Body of pancreas (tissue), 4 donors: ENCODE data around the gene PTPN9. TPM values are rescaled to one million over a fixed set of nuclear protein-coding genes. Genes with fewer than 3 reads are reported as not detected.
"Not testable (repeated sequence)": the region's sequence is repeated elsewhere in the genome, so short reads cannot be mapped to it uniquely, and the experiment has no call there.

Experiments
- ATAC-seq: fragments of 150-250 bp; one replicate; pipeline ENCODE4 v1.9.1; 2016
- DNase-seq, 4 donors: peaks; one replicate each; pipeline ENCODE4 v3.0.0-alpha.2; 2019
- H3K27ac ChIP-seq, 4 donors: fragments of 200-600 bp; sonication (generic); 1 replicate in 3 of 4; 2 replicates in 1 of 4; pipeline versions ENCODE4 v1.5.1 to v1.6.1; 2016 to 2019; ENCODE audit warnings: mild to moderate bottlenecking in 1 of 4, mixed read lengths in 1 of 4, moderate library complexity in 1 of 4
- H3K27me3 ChIP-seq, 2 donors: fragments of 200-600 bp; sonication (generic); one replicate each; pipeline ENCODE4 v1.6.0; 2016; ENCODE audit warnings: mild to moderate bottlenecking in 1 of 2
- H3K36me3 ChIP-seq, 2 donors: fragments of 200-600 bp; sonication (generic); replicated peaks in 1 of 2; 2 replicates each; pipeline ENCODE4 v1.5.1; 2016; ENCODE audit warnings: low read depth in 2 of 2; ENCODE audit not compliant: insufficient read depth in 1 of 2
- H3K4me1 ChIP-seq: fragments of 200-600 bp; sonication (generic); one replicate; pipeline ENCODE4 v1.6.0; 2016
- H3K4me3 ChIP-seq, 2 donors: fragments of 200-600 bp; sonication (generic); 1 replicate in 1 of 2; 2 replicates in 1 of 2; pipeline ENCODE4 v1.5.1; 2016 to 2019
- H3K9me3 ChIP-seq, 3 donors: fragments of 200-600 bp; sonication (generic); 1 replicate in 2 of 3; 2 replicates in 1 of 3; pipeline ENCODE4 v1.5.1; 2016
- POLR2A ChIP-seq, 3 donors: fragments of 450-650 bp; IDR thresholded peaks; one replicate each; pipeline ENCODE4 v1.6.1; 2016; ENCODE audit warnings: antibody characterized with exemption in 3 of 3, mild to moderate bottlenecking in 2 of 3
- WGBS, 2 donors: methylation state at CpG; one replicate each; pipeline ENCODE4 v1.1.5; 2017; 5-methylcytosine and 5-hydroxymethylcytosine counted together
- intact Hi-C: fragments of 100-400 bp; cut with DNase I; formaldehyde crosslinking; loops from one replicate; pipeline ENCODE4 v1.15.1; 2023
- total RNA-seq, 2 donors: library from RNA; depleted of rRNA; stranded (reverse); fragments of >200 nt; gene quantifications; one replicate each; pipeline ENCODE4 v1.1.0, GENCODE V29; 2016
- TF ChIP-seq, protein P1 (sequence below), 7 experiments: fragments of 450-650 bp in 4 of 7; fragments of 200-600 bp in 3 of 7; sonication (generic) in 3 of 7; IDR thresholded peaks; one replicate each; pipeline ENCODE4 v1.5.1; 2016 to 2019; ENCODE audit warnings: antibody characterized with exemption in 7 of 7

Gene PTPN9
- total RNA-seq, 2 donors from 2014 or later, result 7.3 to 9.9 TPM

DNA sequence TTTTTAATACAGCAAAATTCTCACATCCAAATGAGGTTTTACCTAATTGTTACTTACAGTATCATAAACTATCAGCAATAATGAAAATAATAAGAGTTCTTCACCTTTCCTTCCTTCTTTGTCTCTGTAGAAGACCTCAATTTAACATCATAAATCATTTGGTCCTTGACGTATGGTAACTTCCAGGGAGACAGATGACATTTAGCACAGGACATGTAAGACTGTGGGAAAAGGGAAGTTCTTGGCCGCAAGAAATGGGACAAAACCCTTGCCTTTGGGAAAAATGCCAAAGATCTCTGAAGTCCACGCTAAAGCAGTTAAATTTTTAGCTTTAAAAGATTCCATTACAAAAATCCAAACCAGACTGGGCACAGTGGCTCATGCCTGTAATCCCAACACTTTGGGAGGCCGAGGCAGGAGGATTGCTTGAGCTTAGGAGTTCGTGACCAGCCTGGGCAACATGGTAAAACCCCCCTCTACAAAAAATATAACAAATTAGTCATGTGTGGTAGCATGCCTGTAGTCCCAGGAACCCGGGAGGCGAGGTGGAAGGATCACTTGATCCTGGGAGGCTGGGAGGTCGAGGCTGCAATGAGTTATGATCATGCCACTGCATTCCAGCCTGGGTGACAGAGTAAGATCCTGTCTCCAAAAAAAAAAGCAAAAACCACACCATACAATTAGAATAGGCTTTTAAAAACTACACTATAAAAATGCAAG is 8.8 kb downstream of the PTPN9 start:
- DNase-seq, result no peak
- no peak overlapping the region for H3K27ac ChIP-seq
- no peak for ATAC-seq

DNA sequence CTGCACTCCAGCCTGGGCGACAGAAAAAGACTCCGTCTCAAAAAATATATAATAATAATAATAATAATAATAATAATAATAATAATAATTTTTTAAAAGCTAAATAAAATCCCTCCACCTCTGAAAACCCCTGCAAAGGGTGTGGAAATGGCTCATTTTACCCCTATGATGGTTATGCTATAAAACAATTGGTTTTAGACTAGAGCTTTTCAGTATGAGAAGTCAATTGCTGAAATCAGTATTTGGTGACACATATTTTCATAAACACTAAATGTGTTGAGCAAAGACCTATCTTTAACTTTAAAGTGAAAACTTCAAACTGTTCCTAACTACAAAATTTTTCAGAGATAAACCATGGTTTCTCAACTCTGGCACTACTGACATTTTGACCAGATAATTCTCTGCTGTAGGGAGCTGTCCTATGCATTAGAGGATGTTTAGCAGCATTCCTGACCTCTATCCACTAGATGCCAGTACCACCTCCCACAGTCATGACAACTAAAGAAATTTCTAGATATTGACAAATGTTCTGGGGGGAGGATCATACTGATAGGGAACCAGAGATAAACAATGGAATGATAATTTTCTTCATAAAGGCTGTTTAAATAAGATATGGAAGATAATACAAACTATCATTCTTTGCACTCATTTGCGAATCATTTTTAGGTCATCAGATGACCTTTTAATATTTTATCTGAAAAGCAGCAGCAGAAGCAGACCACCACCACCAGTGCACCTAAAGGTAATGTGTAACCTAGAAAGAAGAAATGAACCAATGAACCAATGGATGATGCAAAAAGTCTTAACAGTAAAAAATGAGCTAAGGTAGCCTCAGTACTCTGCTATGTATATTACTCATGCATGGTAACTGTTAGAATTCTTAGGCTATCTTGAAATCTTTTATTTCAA is 13.8 kb downstream of the PTPN9 start:
- WGBS, 2 donors, result 83 to 88% methylated on average over 3 of the region's 3 CpGs
- intact Hi-C loops, result no loop called here

More for the DNA sequence above, 8.8 kb downstream of the PTPN9 start:
- intact Hi-C loops, result no loop called here
- WGBS, 2 donors, result 75 to 76% methylated on average over 8 of the region's 8 CpGs
- Histone ChIP-seq H3K4me3 (no peak overlapping the region), H3K9me3 (no peaks in the 10 kb centered on the region), H3K27me3 (no peaks in the 10 kb centered on the region), H3K36me3 (no peaks in the 10 kb centered on the region), H3K4me1 (peaks cover 10% of the 10 kb centered on the region)
- TF ChIP-seq, protein P1, sequence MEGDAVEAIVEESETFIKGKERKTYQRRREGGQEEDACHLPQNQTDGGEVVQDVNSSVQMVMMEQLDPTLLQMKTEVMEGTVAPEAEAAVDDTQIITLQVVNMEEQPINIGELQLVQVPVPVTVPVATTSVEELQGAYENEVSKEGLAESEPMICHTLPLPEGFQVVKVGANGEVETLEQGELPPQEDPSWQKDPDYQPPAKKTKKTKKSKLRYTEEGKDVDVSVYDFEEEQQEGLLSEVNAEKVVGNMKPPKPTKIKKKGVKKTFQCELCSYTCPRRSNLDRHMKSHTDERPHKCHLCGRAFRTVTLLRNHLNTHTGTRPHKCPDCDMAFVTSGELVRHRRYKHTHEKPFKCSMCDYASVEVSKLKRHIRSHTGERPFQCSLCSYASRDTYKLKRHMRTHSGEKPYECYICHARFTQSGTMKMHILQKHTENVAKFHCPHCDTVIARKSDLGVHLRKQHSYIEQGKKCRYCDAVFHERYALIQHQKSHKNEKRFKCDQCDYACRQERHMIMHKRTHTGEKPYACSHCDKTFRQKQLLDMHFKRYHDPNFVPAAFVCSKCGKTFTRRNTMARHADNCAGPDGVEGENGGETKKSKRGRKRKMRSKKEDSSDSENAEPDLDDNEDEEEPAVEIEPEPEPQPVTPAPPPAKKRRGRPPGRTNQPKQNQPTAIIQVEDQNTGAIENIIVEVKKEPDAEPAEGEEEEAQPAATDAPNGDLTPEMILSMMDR (IDR thresholded peaks at IDR 0.05), result no peak
- no peak for TF ChIP-seq POLR2A (IDR thresholded peaks at IDR 0.05)

DNA sequence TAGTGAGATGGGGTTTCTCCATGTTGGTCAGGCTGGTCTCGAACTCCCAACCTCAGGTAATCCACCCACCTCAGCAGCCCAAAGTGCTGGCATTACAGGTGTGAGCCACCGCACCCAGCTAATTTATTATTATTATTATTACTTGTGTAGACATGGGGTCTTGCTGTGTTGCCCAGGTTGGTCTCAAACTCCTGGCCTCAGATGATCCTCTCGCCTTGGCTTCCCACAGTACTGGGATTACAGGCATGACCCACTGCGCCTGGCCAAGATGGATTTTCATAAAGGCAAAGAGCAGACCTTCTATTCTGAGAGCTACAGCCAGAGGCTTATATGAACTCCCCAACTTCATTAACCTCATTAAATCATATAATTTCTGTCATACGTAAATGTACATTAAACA is 17.2 kb downstream of the PTPN9 start:
- ATAC-seq, result no peak
- H3K27me3 ChIP-seq, result no peaks in the 10 kb centered on the region
- 95 to 98% methylated on average over 5 of the region's 5 CpGs for WGBS, 2 donors
- TF ChIP-seq, protein P1 (IDR thresholded peaks at IDR 0.05), result no peak
- no peak for TF ChIP-seq POLR2A (IDR thresholded peaks at IDR 0.05)
- no peaks in the 10 kb centered on the region for H3K36me3 ChIP-seq
- no peaks in the 10 kb centered on the region for H3K9me3 ChIP-seq
- DNase-seq, result no peak
- no peak overlapping the region for H3K27ac ChIP-seq
- no peaks in the 10 kb centered on the region for H3K4me1 ChIP-seq
- no peak overlapping the region for H3K4me3 ChIP-seq
- intact Hi-C loops, result no loop called here

More for the DNA sequence above, 13.8 kb downstream of the PTPN9 start:
- DNase-seq (no peak), ATAC-seq (no peak)
- TF ChIP-seq, protein P1 (IDR thresholded peaks at IDR 0.05), result no peak
- no peak for TF ChIP-seq POLR2A (IDR thresholded peaks at IDR 0.05)
- Histone ChIP-seq H3K27me3 (no peaks in the 10 kb centered on the region), H3K4me3 (no peak overlapping the region), H3K4me1 (no peaks in the 10 kb centered on the region), H3K27ac (no peak overlapping the region), H3K36me3 (no peaks in the 10 kb centered on the region), H3K9me3 (no peaks in the 10 kb centered on the region)

DNA sequence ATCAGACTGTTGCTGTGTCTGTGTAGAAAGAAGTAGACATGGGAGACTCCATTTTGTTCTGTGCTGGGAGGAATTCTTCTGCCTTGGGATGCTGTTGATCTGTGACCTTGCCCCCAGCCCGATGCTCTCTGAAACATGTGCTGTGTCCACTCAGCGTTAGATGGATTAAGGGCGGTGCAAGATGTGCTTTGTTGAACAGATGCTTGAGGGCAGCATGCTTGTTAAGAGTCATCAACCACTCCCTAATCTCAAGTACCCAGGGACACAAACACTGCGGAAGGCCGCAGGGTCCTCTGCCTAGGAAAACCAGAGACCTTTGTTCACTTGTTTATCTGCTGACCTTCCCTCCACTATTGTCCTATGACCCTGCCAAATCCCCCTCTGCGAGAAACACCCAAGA is 19.8 kb downstream of the PTPN9 start:
- H3K9me3 ChIP-seq, H3K4me3 ChIP-seq, H3K4me1 ChIP-seq, ATAC-seq, intact Hi-C loops, H3K27me3 ChIP-seq, H3K36me3 ChIP-seq, H3K27ac ChIP-seq, DNase-seq: not testable (repeated sequence)
- 86 to 92% methylated on average over 6 of the region's 6 CpGs for WGBS, 2 donors

DNA sequence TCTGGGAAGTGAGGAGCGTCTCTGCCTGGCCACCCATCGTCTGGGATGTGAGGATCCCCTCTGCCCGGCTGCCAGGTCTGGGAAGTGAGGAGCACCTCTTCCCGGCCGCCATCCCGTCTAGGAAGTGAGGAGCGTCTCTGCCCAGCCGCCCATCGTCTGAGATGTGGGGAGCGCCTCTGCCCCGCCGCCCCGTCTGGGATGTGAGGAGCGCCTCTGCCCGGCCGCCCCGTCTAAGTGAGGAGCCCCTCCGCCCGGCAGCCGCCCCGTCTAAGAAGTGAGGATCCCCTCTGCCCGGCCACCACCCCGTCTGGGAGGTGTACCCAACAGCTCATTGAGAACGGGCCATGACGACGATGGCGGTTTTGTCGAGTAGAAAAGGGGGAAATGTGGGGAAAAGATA is 20.2 kb downstream of the PTPN9 start:
- ATAC-seq, H3K36me3 ChIP-seq, H3K27me3 ChIP-seq, H3K9me3 ChIP-seq, H3K27ac ChIP-seq, H3K4me3 ChIP-seq, H3K4me1 ChIP-seq, intact Hi-C loops, DNase-seq: not testable (repeated sequence)
- 95 to 96% methylated on average over 4 to 22 of the region's 28 CpGs for WGBS, 2 donors
